Measurements from ENCODE around the gene TAGLN3. TPM values are rescaled to one million over a fixed set of nuclear protein-coding genes. Genes with fewer than 3 reads are reported as not detected.

TAGLN3 gene
- total RNA-seq, 3 donors from 2014 or later (not counting 1 experiment from before 2014, with no cell fraction given), result not detected

DNA sequence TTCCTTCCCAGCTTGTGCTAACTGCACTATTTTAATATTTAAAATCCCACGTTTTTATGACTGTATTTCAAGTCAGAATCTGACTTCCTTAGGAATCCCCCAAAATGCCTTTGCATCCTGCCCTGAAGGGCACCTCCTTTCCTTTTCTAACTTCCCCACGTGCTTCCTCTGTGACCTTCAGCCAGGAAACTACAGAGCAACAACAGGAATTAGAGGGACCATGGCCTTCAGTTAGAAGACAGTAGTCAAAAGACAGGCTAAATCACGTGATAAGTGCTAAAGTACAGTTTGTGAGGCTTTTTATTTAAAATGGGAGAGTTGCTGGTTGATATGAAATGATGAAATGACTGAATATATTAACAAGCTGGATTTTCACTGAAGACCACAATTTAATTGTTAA is 31.7 kb upstream of the TAGLN3 start:
- Histone ChIP-seq H3K4me3 (ENCODE audit: low read length) (no peak overlapping the region), H3K36me3 (ENCODE audit: control insufficient read depth, insufficient read depth, low read length) (peaks cover 9% of the 10 kb centered on the region), H3K4me1 (ENCODE audit: control insufficient read depth, insufficient read depth, low read length) (no peaks in the 10 kb centered on the region), H3K27ac (ENCODE audit: low read length) (no peak overlapping the region), H3K9me3 (ENCODE audit: control insufficient read depth, insufficient read depth, low read length) (no peaks in the 10 kb centered on the region), H3K27me3 (ENCODE audit: control insufficient read depth, insufficient read depth, low read length) (no peaks in the 10 kb centered on the region)
- TF ChIP-seq, protein P1, sequence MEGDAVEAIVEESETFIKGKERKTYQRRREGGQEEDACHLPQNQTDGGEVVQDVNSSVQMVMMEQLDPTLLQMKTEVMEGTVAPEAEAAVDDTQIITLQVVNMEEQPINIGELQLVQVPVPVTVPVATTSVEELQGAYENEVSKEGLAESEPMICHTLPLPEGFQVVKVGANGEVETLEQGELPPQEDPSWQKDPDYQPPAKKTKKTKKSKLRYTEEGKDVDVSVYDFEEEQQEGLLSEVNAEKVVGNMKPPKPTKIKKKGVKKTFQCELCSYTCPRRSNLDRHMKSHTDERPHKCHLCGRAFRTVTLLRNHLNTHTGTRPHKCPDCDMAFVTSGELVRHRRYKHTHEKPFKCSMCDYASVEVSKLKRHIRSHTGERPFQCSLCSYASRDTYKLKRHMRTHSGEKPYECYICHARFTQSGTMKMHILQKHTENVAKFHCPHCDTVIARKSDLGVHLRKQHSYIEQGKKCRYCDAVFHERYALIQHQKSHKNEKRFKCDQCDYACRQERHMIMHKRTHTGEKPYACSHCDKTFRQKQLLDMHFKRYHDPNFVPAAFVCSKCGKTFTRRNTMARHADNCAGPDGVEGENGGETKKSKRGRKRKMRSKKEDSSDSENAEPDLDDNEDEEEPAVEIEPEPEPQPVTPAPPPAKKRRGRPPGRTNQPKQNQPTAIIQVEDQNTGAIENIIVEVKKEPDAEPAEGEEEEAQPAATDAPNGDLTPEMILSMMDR (IDR thresholded peaks at IDR 0.05), result no peak
- Mint-ChIP-seq H3K4me1 (peaks cover 5 to 7% of the 10 kb centered on the region in 2 donors), H3K9me3 (no peaks in the 10 kb centered on the region), H3K4me3 (no peak overlapping the region), H3K27ac (peak overlapping the region; percentile 8 to 62), H3K27me3 (ENCODE audit: low read depth in 2 of 2) (no peaks in the 10 kb centered on the region), H3K36me3 (peaks cover 10% of the 10 kb centered on the region)
- intact Hi-C loops (cut with micrococcal nuclease), result loop anchor here (1.0 to 10.0 kb wide), 4 partner anchors 72 to 422 kb away; partner anchors contain the start of gene CD96
- WGBS (ENCODE audit: insufficient coverage), result 39% methylated on average over 3 of the region's 3 CpGs
- no peak for DNase-seq
- no peak for ATAC-seq

DNA sequence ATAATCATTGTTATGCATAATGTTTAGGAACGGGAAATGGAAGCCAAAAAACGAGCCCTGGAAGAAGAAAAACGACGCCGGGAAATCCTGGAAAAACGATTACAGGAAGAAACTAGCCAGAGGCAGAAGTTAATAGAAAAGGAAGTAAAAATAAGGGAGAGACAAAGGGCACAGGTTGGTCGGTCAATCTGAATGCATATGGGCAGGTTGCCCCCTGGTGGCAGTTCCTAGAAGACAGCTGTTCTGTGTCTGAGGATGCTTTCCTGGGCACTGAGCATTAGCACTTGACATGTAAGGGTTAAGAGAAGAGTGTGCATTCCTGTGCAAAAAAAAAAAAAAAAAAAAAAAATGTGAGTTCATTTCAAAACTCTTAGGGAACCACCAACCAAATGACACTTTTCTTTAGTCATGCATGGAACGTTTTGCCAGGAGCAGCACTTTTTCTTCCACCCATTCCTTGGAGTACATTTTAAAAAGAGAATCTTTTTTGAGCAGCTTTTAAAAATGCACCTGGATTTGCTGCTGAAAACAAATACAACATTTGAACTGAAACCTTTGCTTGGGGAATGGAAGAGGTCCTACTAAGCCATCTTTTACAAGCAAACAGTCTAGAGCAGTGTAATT is 31.0 kb upstream of the TAGLN3 start:
- peaks cover 11% of the 10 kb centered on the region for H3K36me3 ChIP-seq (ENCODE audit: control insufficient read depth, insufficient read depth, low read length)
- Mint-ChIP-seq H3K36me3 (peaks cover 10% of the 10 kb centered on the region), H3K4me1 (peaks cover 5 to 7% of the 10 kb centered on the region in 2 donors), H3K9me3 (no peaks in the 10 kb centered on the region), H3K27me3 (ENCODE audit: low read depth in 2 of 2) (no peaks in the 10 kb centered on the region), H3K27ac (peak overlapping the region; percentile 8 to 62), H3K4me3 (no peak overlapping the region)
- no peak overlapping the region for H3K4me3 ChIP-seq (ENCODE audit: low read length)
- no peaks in the 10 kb centered on the region for H3K27me3 ChIP-seq (ENCODE audit: control insufficient read depth, insufficient read depth, low read length)
- no peaks in the 10 kb centered on the region for H3K9me3 ChIP-seq (ENCODE audit: control insufficient read depth, insufficient read depth, low read length)
- peak; percentile 86 to 98 (median 95) for ATAC-seq
- intact Hi-C loops (cut with micrococcal nuclease), result loop anchor here (1.0 to 10.0 kb wide), 4 partner anchors 72 to 423 kb away; partner anchors contain the start of gene CD96
- no peaks in the 10 kb centered on the region for H3K4me1 ChIP-seq (ENCODE audit: control insufficient read depth, insufficient read depth, low read length)
- peak; percentile 66 to 89 for DNase-seq
- WGBS (ENCODE audit: insufficient coverage), result 13% methylated on average over 8 of the region's 8 CpGs
- TF ChIP-seq, protein P1 (IDR thresholded peaks at IDR 0.05), result peak; percentile 96
- H3K27ac ChIP-seq (ENCODE audit: low read length), result no peak overlapping the region

- no peak overlapping the region for H3K27ac Mint-ChIP-seq
- no peak for DNase-seq
- Histone ChIP-seq H3K36me3 (ENCODE audit: control insufficient read depth, insufficient read depth, low read length) (peaks cover 12% of the 10 kb centered on the region), H3K4me3 (ENCODE audit: low read length) (no peak overlapping the region), H3K27ac (ENCODE audit: low read length) (no peak overlapping the region), H3K4me1 (ENCODE audit: control insufficient read depth, insufficient read depth, low read length) (no peaks in the 10 kb centered on the region), H3K9me3 (ENCODE audit: control insufficient read depth, insufficient read depth, low read length) (no peaks in the 10 kb centered on the region), H3K27me3 (ENCODE audit: control insufficient read depth, insufficient read depth, low read length) (no peaks in the 10 kb centered on the region)
- peaks cover 10% of the 10 kb centered on the region for H3K36me3 Mint-ChIP-seq
- no peak overlapping the region for H3K4me3 Mint-ChIP-seq
- peaks cover 5 to 7% of the 10 kb centered on the region in 2 donors for H3K4me1 Mint-ChIP-seq
- no peak for ATAC-seq
- H3K9me3 Mint-ChIP-seq, result no peaks in the 10 kb centered on the region
- no peaks in the 10 kb centered on the region for H3K27me3 Mint-ChIP-seq (ENCODE audit: low read depth in 2 of 2)
- TF ChIP-seq, protein P1 (IDR thresholded peaks at IDR 0.05), result no peak
- WGBS (ENCODE audit: insufficient coverage), result 92% methylated on average over 3 of the region's 5 CpGs
- intact Hi-C loops (cut with micrococcal nuclease), result loop anchor here (10.0 kb wide), 1 partner anchor 424 kb away; the partner anchor contains the start of gene CD96
Measured at GRCh38 chr3:111968319-111969054, 30.2 kb upstream of the TAGLN3 start.
